ENCODE data around the gene NTM.

Gene NTM

DNA sequence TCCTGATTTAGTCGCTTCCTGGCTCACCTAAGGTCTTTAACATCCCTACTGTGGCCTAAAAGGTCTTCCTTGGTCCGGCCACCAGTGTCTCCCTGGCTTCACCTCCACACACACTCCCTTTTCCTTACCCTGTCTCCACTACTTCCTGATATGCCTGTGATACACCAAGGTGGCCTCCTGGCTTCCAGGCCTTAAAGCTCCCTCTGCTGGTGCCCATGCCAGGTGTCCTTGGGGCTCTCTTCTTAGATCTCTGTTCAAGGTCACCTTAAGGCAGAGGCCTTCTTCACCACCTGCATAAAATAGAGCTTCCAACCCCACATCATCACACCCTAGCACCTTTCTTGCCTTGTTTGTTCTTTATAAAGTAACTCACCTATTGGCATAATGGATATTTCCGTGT lies 787.7 kb downstream of the NTM start:
- no peak for DNase-seq (ENCODE audit: low read depth)

GRCh38 chr11:132158696-132159095 lies 788.3 kb downstream of the NTM start:
- DNase-seq (ENCODE audit: low read depth), result no peak

DNA sequence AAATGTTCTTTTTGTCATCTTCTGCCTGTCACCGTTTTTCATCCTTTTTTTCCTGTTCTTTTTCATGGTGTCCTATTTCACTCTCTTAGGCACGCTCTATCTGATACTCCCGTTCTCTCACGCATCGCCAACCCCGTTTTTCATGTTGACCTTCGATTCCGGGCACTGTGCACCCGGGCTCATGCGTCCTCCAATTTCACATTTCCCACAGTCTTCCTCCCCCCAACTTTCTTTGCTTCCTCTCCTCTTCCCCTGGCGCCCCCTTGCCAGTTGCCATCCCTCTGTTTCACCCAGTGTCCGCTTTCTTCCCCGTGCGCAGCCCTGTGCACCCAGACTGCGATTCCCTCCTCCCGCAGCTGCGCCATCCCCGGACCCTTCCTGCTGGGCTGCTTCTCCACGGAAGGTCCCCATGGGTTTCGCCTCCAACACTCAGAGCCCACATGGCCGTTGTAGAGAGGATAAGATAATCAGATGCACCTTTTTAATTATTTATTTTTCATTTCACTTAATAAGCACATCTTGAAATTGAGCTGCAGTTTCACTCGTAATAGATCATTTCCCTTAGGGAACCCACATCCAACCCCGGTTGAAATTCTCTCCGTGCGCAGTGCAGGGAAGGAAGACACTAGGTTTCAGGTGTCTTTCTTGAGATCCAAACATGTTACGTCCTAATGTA lies 791.1 kb downstream of the NTM start:
- no peak for DNase-seq (ENCODE audit: low read depth)

- DNase-seq (ENCODE audit: low read depth), result no peak
These were observed 798.0 kb downstream of the NTM start for GRCh38 chr11:132168344-132168981.

DNA sequence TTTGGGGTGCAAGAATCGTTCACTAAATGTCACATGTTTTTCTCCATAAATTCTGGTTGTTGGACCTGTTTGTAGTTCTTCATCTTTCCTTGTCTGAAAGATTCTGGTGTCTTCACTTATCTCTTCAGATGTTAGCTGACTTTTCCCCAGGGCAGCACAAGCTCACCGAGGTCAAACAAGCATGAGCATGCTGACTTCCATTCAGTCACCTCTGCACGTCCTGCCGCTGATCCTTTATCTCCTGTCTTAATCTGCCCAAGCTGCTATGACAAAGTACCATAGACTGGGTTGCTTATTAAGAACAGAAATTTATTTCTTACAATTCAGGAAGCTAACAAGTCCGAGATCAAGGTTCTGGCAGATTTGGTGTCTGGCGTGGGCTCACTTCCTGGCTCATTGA lies 800.6 kb downstream of the NTM start:
- DNase-seq (ENCODE audit: low read depth), result no peak

DNA sequence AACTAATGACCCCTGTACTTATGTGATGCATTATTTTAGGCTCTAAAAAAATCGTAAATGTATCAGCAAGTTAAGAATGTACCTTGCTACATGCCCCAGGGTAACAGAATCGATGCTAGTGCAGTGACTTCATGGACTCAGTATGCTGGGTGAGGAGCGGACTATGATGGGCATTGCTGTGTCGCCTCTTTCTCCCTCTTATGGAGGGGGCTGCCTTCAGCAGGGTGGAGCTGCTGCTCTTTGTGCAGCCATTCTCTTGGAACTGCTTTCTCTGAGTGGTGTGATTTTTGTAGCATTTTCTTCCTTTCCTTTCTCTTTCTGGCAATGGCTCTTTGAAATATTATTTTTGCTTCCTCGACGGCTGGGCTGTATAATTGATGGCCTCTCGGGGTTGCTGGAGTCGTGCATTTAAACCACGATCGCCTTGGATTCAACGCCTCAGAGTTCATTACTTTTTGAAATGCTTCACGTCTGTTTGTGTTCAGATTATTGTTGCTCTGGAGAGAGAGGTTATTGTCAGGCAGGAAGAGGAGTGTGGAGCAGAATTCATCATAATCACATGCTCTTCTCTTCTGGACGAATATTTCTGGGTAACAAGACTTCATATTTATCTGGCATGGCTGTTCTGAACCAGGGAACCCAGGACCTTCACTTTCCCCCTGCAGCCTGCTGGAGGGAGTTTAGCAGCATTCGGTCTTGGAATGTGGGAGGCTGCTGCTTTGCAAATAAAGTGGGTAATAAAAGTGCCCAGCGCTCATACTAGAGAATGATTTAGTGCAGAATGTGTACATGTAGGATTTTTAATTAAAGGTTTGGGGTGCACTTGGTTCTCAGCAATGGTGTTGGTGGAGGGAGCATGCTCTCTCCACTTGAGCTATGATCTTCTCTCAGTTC lies 804.2 kb downstream of the NTM start:
- no peak for DNase-seq (ENCODE audit: low read depth)

DNA sequence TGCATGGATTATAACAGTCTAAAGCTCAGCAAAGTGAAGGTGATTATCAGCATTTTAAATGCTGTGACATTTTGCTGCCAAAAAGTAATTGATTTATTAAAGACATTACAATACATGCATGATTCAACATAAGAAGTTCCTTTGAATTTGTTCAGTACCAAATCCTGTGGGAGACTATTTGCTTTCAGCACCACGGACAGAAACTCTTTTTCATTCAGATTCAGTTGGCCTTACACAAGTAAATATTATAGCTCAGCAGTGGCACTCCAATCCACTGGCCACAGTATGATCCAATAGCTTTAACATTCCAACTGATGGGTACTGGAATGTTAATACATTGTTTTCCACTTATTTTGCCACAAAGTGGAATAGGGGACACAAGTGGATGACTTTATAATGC lies 806.7 kb downstream of the NTM start:
- DNase-seq (ENCODE audit: low read depth), result no peak

DNA sequence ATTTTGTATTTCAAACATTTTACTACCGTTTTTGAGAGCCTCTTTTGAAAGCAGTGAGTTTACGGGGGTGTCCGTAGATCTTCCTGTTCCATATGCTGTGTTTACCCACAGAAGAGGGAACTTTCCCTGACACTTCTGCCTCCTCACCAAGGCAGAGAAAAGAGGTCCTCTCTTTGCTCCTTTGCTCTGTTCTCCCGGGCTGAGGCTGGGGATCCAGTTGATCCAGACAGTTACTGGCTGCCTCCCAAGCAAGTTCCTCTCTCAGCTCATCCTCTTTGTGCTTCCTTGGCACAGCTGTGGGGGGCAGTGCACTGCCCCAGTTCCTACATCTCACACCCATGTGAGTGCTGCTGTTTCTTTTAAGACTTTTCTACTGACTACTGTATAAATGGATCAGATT lies 813.7 kb downstream of the NTM start:
- DNase-seq (ENCODE audit: low read depth), result no peak

- no peak for DNase-seq (ENCODE audit: low read depth)
These were observed 815.5 kb downstream of the NTM start for GRCh38 chr11:132185726-132186592.

- DNase-seq (ENCODE audit: low read depth), result no peak
These were observed 816.3 kb downstream of the NTM start for GRCh38 chr11:132186699-132187098.

- DNase-seq (ENCODE audit: low read depth), result no peak
These were observed 817.0 kb downstream of the NTM start for GRCh38 chr11:132187386-132187785.

- no peak for DNase-seq (ENCODE audit: low read depth)
These were observed 817.4 kb downstream of the NTM start for GRCh38 chr11:132187814-132188213.

GRCh38 chr11:132196928-132197327 lies 826.5 kb downstream of the NTM start:
- no peak for DNase-seq (ENCODE audit: low read depth)

GRCh38 chr11:132200353-132200936 lies 830.0 kb downstream of the NTM start:
- DNase-seq (ENCODE audit: low read depth), result no peak

GRCh38 chr11:132202621-132203020 lies 832.2 kb downstream of the NTM start:
- DNase-seq (ENCODE audit: low read depth), result no peak

GRCh38 chr11:132205006-132205405 lies 834.6 kb downstream of the NTM start:
- DNase-seq (ENCODE audit: low read depth), result no peak

- no peak for DNase-seq (ENCODE audit: low read depth)
These were observed 835.1 kb downstream of the NTM start for GRCh38 chr11:132205496-132205895.

DNA sequence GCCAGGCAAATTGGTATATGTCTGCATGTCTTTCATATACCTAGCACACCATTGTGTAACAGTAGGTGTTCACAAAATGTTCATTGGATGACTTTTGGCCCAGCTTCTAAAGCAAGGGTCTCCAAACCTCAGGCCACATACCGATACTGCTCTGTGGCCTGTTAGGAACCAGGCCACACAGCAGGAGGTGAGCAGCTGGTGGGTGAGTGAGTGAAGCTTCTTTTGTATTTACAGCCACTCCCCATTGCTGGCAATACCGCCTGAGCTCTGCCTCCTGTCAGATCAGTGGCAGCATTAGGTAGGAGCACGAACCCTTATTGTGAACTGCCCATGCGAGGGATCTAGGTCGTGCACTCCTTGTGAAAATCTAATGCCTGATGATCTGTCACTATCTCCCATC lies 836.6 kb downstream of the NTM start:
- DNase-seq (ENCODE audit: low read depth), result no peak

DNA sequence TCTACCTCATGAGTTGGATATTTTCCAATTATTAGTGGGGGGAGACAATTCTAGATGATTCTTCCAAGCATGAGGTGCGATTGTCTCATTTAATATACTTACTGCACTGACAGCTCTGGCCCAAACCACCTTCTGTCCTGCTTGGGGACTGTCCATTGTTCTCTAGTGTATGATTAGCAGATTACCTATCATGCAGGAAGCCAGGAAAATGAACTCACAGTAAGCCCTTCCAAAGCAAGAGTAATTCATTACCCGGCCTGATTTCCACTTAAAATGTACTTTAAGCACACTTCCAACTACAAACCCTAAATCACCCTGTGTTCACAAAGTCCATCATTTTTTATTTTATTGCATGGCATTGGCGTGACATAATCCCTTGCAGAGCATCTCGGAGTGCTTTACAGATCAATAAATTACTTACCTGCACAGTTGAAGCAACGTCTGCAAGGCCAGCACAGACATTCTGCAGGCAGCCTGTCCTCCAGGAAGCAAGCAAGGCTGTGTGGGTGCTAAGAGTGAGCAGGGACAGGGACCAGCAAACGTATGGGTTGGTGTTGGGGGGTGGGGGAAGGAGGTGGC lies 838.2 kb downstream of the NTM start:
- no peak for DNase-seq (ENCODE audit: low read depth)

DNA sequence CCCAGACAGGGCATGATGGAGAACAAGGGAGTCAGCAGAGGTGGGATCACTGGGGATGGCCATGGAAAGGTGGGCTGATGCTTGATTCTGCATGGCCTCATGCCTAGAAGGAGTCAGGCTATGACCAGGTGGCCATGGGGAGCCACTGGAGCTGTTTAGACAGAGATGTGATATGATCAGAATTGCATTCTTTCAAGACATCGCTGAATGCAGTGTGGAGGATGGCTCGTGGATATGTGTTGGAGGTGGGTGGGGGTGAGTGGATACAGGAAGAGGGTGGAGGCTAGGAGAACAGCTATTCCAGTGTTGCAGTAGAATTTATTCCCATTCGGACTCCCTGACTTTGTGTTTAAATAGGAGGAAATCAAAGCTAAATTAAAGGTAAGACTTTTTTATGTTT lies 841.1 kb downstream of the NTM start:
- no peak for DNase-seq (ENCODE audit: low read depth)

- DNase-seq (ENCODE audit: low read depth), result no peak
These were observed 847.4 kb downstream of the NTM start for GRCh38 chr11:132217856-132218255.

Measured in activated T-helper 9 cell treated with anti-CD3 and anti-CD28 coated beads, Interleukin-2, amount 50 U/mL, for 16 hours (primary cell).